HEK293 (cell line): ENCODE data around the gene SPEM2.
A peak's percentile ranks its signal among the peaks of the same experiment; 100 is the strongest.

Experiments
- GLIS2 ChIP-seq: fragments of 450-650 bp; formaldehyde crosslinking; IDR thresholded peaks from 2 replicates; pipeline ENCODE4 v1.5.1; 2016; ENCODE audit warnings: missing biosample characterization, missing genetic modification characterization
- KLF17 ChIP-seq: fragments of 450-650 bp; formaldehyde crosslinking; IDR thresholded peaks from 2 replicates; pipeline ENCODE4 v1.5.1; 2016; ENCODE audit warnings: missing biosample characterization, missing genetic modification characterization
- SP2 ChIP-seq: fragments of 450-650 bp; formaldehyde crosslinking; IDR thresholded peaks from 2 replicates; pipeline ENCODE4 v1.5.1; 2016; ENCODE audit warnings: missing biosample characterization, missing genetic modification characterization
- ZBTB17 ChIP-seq: fragments of 450-650 bp; formaldehyde crosslinking; IDR thresholded peaks from 2 replicates; pipeline ENCODE4 v1.5.1; 2016; ENCODE audit warnings: missing biosample characterization, missing genetic modification characterization
- ZBTB44 ChIP-seq: fragments of 450-650 bp; IDR thresholded peaks from 2 replicates; pipeline ENCODE4 v1.5.1; 2018; ENCODE audit warnings: missing biosample characterization, mild to moderate bottlenecking, missing genetic modification characterization
- ZFHX2 ChIP-seq: fragments of 450-650 bp; formaldehyde crosslinking; conservative IDR thresholded peaks from 2 replicates; pipeline ENCODE4 v1.5.1; 2016; ENCODE audit warnings: missing biosample characterization, missing genetic modification characterization
- ZNF223 ChIP-seq: fragments of 450-650 bp; formaldehyde crosslinking; IDR thresholded peaks from 2 replicates; pipeline ENCODE4 v1.5.1; 2016; ENCODE audit warnings: missing biosample characterization, missing genetic modification characterization
- ZNF266 ChIP-seq: fragments of 450-650 bp; formaldehyde crosslinking; IDR thresholded peaks from 2 replicates; pipeline ENCODE4 v1.5.1; 2016; ENCODE audit warnings: missing biosample characterization, missing genetic modification characterization, low read depth
- ZNF324 ChIP-seq: fragments of 450-650 bp; formaldehyde crosslinking; IDR thresholded peaks from 2 replicates; pipeline ENCODE4 v1.5.1; 2016; ENCODE audit warnings: missing biosample characterization, missing genetic modification characterization
- ZNF341 ChIP-seq: fragments of 450-650 bp; formaldehyde crosslinking; IDR thresholded peaks from 2 replicates; pipeline ENCODE4; 2016; ENCODE audit warnings: low read depth, missing biosample characterization, missing genetic modification characterization
- ZNF394 ChIP-seq: fragments of 450-650 bp; formaldehyde crosslinking; IDR thresholded peaks from 2 replicates; pipeline ENCODE4 v1.5.1; 2016; ENCODE audit warnings: missing biosample characterization, missing genetic modification characterization, mild to moderate bottlenecking, moderate library complexity, borderline replicate concordance
- ZNF639 ChIP-seq: fragments of 450-650 bp; formaldehyde crosslinking; IDR thresholded peaks from 2 replicates; pipeline ENCODE4 v1.5.1; 2016; ENCODE audit warnings: missing biosample characterization, missing genetic modification characterization
- ZNF664 ChIP-seq: fragments of 450-650 bp; formaldehyde crosslinking; IDR thresholded peaks from 2 replicates; pipeline ENCODE4 v1.5.1; 2016; ENCODE audit warnings: missing biosample characterization, missing genetic modification characterization
- ZNF670 ChIP-seq: fragments of 450-650 bp; formaldehyde crosslinking; IDR thresholded peaks from 2 replicates; pipeline ENCODE4 v1.5.1; 2016; ENCODE audit warnings: missing biosample characterization, missing genetic modification characterization, low read depth
- ZNF830 ChIP-seq: fragments of 450-650 bp; IDR thresholded peaks from 2 replicates; pipeline ENCODE4 v1.5.0; 2018; ENCODE audit warnings: missing biosample characterization, missing genetic modification characterization, low read depth, mild to moderate bottlenecking, moderate library complexity
- TF ChIP-seq, protein P1 (sequence below): fragments of 450-650 bp; IDR thresholded peaks from 2 replicates; pipeline ENCODE4 v1.5.1; 2018; ENCODE audit warnings: missing biosample characterization, missing genetic modification characterization
- TF ChIP-seq, protein P2 (sequence below): fragments of 450-650 bp; formaldehyde crosslinking; IDR thresholded peaks from 2 replicates; pipeline ENCODE4 v1.5.1; 2017; ENCODE audit warnings: missing biosample characterization, missing genetic modification characterization
- TF ChIP-seq, protein P3 (sequence below): fragments of 450-650 bp; formaldehyde crosslinking; IDR thresholded peaks from 2 replicates; pipeline ENCODE4 v1.5.1; 2016; ENCODE audit warnings: missing biosample characterization, missing genetic modification characterization
- TF ChIP-seq, protein P4 (sequence below): fragments of 450-650 bp; formaldehyde crosslinking; IDR thresholded peaks from 2 replicates; pipeline ENCODE4 v1.5.1; 2016; ENCODE audit warnings: missing biosample characterization, missing genetic modification characterization
- TF ChIP-seq, protein P5 (sequence below): fragments of 450-650 bp; formaldehyde crosslinking; IDR thresholded peaks from 2 replicates; pipeline ENCODE4 v1.5.1; 2016; ENCODE audit warnings: missing biosample characterization, missing genetic modification characterization

The SPEM2 gene

DNA sequence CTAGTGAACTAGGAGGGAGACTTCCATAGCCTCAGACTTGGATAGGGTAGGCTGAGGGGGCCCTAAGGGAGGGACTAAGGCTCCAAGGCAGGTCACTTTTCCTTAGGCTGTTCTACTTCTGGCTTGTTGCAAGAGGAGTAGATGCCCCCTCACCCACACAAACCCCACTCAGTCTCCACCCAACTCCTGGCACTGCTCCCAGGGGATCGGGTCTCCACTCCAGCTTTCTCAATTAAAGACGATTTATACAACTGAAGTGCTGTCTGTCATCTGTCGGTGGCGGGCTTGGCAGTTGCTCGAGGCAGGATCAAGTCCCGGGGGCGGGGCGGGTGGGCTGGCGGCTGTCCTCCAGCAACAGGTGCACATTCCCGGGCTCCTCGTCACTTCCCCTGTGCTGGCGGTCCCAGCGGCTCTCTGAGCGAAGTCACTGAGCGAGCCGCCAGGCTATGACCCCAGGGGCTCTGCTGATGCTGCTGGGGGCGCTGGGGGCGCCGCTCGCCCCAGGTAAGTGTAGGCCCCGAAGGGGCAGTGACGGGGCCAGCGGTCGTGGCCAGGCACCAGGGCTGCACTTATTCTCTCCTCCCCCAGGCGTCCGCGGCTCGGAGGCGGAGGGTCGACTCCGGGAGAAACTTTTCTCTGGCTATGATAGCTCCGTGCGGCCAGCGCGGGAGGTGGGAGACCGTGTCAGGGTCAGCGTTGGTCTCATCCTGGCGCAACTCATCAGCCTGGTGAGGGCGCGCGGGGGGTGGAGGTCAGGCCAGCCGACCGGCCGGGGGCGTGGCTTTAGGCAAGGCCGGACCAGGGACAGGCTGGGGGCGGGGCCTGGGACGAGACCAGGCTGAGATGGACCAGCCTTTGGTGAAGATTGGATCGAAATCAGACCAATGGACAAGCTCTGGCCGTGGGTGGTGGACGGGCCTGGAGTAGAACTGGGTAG lies 19.5 kb downstream of the SPEM2 start, which contains the start of gene CHRNB1 (continued):
- TF ChIP-seq, protein P1, sequence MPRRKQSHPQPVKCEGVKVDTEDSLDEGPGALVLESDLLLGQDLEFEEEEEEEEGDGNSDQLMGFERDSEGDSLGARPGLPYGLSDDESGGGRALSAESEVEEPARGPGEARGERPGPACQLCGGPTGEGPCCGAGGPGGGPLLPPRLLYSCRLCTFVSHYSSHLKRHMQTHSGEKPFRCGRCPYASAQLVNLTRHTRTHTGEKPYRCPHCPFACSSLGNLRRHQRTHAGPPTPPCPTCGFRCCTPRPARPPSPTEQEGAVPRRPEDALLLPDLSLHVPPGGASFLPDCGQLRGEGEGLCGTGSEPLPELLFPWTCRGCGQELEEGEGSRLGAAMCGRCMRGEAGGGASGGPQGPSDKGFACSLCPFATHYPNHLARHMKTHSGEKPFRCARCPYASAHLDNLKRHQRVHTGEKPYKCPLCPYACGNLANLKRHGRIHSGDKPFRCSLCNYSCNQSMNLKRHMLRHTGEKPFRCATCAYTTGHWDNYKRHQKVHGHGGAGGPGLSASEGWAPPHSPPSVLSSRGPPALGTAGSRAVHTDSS (tag by site-specific recombination) = no peak
- TF ChIP-seq ZNF639 (tag by site-specific recombination) = no peak
- TF ChIP-seq, protein P2, sequence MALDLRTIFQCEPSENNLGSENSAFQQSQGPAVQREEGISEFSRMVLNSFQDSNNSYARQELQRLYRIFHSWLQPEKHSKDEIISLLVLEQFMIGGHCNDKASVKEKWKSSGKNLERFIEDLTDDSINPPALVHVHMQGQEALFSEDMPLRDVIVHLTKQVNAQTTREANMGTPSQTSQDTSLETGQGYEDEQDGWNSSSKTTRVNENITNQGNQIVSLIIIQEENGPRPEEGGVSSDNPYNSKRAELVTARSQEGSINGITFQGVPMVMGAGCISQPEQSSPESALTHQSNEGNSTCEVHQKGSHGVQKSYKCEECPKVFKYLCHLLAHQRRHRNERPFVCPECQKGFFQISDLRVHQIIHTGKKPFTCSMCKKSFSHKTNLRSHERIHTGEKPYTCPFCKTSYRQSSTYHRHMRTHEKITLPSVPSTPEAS (tag by site-specific recombination) = no peak
- no peak for TF ChIP-seq ZNF266 (tag by site-specific recombination)
- TF ChIP-seq ZNF341 (tag by site-specific recombination) = peak; percentile 92
- no peak for TF ChIP-seq ZNF394 (tag by site-specific recombination)
- TF ChIP-seq ZNF830 = no peak
- TF ChIP-seq, protein P3, sequence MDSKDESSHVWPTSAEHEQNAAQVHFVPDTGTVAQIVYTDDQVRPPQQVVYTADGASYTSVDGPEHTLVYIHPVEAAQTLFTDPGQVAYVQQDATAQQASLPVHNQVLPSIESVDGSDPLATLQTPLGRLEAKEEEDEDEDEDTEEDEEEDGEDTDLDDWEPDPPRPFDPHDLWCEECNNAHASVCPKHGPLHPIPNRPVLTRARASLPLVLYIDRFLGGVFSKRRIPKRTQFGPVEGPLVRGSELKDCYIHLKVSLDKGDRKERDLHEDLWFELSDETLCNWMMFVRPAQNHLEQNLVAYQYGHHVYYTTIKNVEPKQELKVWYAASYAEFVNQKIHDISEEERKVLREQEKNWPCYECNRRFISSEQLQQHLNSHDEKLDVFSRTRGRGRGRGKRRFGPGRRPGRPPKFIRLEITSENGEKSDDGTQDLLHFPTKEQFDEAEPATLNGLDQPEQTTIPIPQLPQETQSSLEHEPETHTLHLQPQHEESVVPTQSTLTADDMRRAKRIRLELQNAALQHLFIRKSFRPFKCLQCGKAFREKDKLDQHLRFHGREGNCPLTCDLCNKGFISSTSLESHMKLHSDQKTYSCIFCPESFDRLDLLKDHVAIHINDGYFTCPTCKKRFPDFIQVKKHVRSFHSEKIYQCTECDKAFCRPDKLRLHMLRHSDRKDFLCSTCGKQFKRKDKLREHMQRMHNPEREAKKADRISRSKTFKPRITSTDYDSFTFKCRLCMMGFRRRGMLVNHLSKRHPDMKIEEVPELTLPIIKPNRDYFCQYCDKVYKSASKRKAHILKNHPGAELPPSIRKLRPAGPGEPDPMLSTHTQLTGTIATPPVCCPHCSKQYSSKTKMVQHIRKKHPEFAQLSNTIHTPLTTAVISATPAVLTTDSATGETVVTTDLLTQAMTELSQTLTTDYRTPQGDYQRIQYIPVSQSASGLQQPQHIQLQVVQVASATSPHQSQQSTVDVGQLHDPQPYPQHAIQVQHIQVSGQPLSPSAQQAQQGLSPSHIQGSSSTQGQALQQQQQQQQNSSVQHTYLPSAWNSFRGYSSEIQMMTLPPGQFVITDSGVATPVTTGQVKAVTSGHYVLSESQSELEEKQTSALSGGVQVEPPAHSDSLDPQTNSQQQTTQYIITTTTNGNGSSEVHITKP (tag by site-specific recombination) = peak; percentile 45; the same call in 1 of the 2 replicates
- TF ChIP-seq, protein P4, sequence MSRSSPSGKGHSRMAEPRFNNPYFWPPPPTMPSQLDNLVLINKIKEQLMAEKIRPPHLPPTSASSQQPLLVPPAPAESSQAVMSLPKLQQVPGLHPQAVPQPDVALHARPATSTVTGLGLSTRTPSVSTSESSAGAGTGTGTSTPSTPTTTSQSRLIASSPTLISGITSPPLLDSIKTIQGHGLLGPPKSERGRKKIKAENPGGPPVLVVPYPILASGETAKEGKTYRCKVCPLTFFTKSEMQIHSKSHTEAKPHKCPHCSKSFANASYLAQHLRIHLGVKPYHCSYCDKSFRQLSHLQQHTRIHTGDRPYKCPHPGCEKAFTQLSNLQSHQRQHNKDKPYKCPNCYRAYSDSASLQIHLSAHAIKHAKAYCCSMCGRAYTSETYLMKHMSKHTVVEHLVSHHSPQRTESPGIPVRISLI (tag by site-specific recombination) = no peak
- TF ChIP-seq SP2 = no peak
- peak; percentile 93 for TF ChIP-seq GLIS2 (tag by site-specific recombination)
- 0 out of 2 replicates have a peak, but pooled peaks have one; percentile 13 for TF ChIP-seq ZNF324 (tag by site-specific recombination)
- TF ChIP-seq ZBTB17 (tag by site-specific recombination) = peak; percentile 96
- TF ChIP-seq, protein P5, sequence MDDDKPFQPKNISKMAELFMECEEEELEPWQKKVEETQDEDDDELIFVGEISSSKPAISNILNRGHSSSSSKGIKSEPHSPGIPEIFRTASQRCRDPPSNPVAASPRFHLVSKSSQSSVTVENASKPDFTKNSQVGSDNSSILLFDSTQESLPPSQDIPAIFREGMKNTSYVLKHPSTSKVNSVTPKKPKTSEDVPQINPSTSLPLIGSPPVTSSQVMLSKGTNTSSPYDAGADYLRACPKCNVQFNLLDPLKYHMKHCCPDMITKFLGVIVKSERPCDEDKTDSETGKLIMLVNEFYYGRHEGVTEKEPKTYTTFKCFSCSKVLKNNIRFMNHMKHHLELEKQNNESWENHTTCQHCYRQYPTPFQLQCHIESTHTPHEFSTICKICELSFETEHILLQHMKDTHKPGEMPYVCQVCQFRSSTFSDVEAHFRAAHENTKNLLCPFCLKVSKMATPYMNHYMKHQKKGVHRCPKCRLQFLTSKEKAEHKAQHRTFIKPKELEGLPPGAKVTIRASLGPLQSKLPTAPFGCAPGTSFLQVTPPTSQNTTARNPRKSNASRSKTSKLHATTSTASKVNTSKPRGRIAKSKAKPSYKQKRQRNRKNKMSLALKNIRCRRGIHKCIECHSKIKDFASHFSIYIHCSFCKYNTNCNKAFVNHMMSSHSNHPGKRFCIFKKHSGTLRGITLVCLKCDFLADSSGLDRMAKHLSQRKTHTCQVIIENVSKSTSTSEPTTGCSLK (tag by site-specific recombination) = no peak
- peak; percentile 87 for TF ChIP-seq ZFHX2 (tag by site-specific recombination)
- no peak for TF ChIP-seq ZNF664
- no peak for TF ChIP-seq ZNF223 (tag by site-specific recombination)
- TF ChIP-seq KLF17 (tag by site-specific recombination) = no peak
- no peak for TF ChIP-seq ZBTB44 (tag by site-specific recombination)
- TF ChIP-seq ZNF670 (tag by site-specific recombination) = no peak
